ENCODE results near the gene SHANK3.
"Not testable (repeated sequence)": the region's sequence is repeated elsewhere in the genome, so short reads cannot be mapped to it uniquely, and the experiment has no call there.

SHANK3 gene

DNA sequence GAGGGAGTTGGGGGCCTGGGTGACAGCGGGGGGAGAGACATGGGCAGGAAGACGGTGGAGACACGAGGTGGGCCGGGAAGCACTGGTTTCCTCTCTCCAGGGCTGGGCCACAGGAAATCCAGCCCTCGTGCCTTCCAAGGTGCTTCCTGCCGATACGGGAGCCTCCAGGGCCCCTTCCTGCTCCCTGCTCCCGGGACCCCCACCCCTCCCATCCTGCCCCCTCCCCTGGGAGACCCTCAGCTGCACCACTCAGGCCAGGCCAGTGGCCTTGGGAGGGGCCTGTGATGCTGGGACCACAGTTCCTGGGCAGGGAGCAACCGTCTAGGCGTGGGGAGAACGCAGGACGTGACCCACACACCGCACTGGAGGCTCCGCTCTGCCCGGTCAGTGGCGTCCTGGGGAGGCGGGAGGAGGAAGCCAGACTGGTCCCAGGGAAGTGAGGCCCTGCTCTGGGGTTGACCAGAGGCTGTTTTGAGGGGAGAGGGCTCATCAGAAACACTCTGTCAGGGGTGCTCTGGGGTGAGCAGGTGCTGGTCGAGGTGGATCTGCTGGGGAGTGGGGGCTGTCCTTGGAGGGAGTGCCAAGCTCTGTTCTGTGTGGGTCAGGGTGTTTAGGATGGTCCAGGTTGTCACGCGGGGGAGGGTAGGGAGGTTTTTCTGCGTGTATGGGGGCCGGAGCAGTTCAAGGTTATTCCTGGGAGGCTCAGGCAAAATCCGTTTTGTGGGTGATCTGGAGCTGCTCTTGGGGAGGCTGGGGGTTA lies at the start of gene SHANK3:
TSS of gene SHANK3 (plus strand) at position 353 of the 760 bp plus-strand sequence.
- DNase-seq (ENCODE audit: low read depth in 2 of 2), result no peak

DNA sequence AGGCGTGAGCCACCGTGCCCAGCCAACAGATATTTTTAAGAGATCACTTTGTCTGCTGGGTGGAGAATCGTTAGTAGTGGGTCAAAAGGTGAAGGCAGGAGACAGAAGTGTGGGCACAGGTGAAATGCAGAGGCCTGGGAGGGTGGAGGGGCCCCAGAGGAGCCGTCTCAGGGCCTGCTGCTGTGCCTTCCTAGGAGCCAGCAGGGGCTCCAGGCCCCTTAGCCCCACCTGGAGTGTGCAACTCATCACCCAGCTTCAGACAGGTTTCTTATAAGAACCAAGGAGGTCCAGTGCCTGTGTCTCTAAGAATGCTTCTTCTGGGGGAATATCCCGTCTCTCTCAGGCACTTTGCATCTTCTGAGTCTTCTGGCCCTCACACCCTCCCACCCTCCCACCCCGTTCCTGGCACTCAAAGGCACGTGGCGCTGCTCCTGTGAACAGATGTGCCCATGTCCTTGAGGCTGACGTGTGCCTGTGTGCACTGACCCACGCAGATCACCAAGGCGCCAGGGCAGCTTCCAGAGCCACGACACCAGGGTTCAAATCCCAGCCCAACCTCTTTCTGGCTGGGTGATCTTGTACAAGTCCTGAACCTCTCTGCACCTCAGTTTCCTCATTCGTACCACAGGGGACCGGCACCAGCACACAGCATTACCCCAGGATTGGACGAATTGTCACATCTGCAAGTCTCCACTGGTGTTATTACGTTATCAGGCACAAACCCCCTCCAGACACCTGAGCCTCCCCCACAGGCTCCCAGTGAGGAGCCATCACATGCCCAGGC lies 48.1 kb upstream of the SHANK3 start:
- DNase-seq (ENCODE audit: low read depth in 2 of 2), result no peak

DNA sequence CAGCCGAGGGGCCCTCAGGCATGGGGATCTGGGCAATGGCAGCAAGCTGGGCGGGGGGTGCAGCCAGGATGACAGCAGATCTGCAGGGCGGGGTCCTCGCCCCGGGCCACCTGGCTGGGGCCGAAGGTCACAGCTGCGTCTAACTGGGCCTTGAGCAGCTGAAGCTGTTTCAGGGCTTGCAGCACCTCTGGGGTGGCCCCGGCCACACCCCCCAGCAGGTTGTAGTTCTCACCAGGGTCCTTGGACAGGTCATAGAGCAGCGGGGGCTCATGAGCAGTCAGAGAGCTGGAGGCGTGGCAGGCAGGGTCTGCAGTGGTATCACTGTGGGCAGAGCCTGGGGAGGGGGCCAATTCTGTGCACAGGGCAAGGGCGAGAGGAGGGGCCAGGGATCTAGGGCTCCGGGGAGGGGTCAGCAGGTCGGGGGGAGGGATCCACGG lies 47.5 kb upstream of the SHANK3 start:
- no peak for DNase-seq (ENCODE audit: low read depth in 2 of 2)

DNA sequence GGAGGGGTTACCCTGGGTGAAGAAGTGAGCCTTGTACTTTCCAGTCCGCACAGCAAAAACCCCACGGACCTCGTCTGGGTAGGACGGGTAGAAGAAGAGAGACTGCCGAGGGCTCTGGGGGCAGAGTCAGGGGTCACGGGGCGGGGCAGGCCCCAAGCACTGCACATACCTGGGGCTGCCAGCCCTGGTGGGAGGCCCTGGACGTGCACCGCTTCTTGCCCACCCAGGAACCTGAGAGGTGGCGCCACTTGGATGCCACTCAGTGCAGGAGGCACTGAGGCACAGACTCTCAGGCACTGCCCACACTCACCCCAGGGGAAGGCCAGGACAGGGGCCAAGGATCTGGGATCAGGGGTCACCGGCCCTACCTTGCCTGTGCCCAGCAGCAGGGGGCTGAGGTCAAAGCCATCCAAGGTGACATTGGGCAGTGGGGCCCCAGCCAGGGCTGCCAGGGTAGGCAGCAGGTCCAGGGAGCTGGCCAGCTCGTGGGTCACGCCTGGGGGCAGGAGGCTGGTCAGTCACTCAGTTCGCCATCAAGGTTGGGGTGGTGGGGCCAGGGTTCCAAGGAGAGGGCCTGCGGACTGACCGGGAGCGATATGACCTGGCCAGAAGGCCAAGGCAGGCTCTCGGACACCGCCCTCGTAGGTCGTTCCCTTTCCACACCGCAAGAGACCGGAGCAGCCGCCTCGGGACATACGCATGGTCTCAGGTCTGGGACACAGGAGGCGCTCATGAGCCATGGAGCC lies 46.9 kb upstream of the SHANK3 start:
- no peak for DNase-seq (ENCODE audit: low read depth in 2 of 2)

DNA sequence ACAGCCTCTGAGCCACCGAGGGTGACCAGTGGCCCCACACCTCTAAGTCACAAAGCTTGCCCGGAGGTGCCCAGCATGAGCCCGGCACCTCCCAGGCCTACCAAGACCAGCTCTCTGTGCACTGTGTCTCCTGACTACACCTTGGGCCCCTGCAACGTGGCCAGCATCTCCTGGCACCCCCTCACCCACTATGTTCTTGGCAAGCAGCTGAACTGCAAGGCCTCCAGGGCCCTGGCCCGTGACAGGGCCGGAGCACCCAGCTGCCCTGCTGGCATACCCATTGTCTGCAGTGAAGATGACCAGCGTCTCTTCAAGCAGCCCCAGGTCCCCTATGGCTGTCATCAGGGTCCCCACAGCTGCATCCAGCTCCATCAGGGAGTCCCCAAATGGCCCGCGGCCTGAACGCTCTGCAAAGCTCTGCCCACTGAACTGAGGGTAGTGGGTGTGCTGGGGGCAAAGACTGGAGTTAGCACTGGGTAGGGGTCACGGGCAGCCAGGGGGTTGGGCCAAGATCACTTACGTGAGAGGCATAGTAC lies 46.2 kb upstream of the SHANK3 start:
- DNase-seq (ENCODE audit: low read depth in 2 of 2), result no peak

DNA sequence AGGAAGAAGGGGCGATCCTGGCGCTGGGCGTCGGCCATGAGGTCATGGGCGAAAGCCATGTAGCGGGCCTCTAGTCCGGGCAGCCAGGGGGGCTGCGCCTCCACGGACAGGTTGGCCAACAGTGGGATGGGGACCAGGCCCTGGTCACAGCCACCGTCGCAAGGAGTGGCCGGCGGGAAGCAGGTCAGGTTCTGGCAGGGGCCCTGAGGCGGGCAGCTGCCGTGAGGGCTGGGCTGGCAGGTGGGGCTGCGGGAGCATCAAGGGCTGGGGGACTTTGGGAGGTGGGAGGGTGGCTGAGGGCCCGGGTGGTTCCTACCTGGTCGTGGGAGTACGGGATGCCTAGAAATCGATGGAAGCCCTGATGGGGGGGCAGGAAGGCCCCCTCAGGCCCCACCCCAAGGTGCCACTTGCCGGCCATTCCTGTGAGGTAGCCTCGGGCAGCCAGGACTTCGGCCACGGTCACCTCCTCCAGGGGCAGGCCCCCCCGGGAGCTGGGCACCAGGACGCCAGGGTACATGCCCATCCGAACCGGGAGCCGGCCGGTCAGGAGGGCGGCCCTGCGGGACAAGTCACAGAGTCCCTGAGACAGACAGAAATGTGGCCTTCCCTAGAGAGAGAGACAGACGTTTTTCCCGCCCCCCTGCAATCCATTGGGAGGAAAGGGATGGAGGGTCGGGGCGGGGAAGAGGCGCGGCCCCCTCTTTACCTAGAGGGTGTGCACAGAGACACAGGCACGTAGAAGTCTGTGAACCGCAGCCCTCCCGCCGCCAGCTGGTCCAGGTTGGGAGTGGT lies 45.6 kb upstream of the SHANK3 start:
- DNase-seq (ENCODE audit: low read depth in 2 of 2), result no peak

DNA sequence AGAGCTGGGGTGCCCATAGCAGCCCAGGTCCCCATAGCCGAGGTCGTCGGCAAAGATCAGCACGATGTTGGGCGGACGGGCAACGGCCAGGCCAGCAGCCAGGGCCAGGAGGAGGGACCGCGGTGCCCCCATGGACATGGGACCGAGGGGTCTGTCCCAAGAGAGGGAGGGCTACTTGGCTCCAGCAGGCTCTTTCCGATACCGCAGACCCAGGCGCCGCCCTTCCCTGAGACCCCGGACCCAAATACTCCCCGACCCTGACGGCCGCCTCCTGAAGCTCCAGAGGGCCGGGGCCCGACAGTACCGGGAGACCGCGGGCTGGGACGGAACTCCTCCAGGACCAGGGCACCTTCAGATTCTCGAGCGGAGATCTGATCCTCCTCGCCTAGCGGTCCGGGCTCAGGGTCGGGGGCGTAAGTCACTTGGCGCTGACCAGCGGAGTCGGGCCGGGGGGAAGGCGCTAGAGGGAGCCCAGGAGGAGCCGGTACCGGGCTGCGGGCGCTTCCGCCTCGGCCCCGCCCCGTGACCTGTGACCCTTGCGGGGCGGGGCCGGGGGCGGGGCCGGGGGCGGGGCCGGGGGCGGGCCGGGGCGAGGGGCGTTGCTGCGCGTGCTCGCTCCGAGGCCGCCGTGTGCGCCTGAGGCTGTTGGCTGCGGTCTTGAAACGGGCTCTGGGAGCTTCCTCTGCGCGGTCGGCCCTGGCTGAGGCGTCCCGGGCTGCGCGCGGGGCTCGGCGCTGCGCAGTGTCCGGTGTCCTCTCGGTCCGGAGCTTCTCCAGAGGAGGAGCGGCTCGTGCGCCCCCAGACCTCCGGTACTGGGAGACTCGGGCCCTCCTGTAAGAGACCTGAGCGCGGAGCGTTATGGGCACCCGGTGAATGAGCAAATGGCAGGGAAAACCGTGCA lies 44.7 kb upstream of the SHANK3 start, which contains the start of gene ARSA:
TSS of gene ARSA (minus strand) at position 511 of the 901 bp plus-strand sequence. CDS start at position 138, 373 bp downstream.
- peak; percentile 56 to 67 for DNase-seq (ENCODE audit: low read depth in 2 of 2)

DNA sequence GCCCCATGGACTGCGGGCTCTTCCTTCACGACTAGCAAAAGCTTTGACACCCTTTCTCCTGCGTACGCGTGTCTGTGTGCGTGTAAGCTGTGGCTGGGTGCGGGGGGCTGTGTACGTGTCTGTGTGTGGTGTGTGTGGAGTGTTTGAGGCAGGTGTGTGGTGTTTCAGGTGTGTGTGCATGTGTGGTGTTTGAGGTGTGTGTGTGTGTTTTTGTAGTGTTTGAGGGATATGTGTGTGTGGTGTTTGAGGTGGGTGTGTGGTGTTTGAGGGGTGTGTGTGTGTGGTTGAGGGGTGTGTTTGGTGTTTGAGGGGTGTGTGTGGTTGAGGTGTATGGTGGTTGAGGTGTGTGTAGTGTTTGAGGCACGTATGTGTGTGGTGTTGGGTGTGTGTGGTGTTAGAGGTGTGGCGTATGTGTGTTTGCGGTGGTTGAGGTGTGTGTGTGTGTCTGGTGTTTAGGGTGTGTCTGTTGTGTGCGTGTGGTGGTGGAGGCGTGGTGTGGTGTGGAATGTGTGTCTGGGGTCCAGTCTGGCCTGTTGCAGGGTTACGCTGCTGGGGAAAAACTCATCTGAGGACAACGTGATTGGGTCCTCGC lies 44.0 kb upstream of the SHANK3 start:
- no peak for DNase-seq (ENCODE audit: low read depth in 2 of 2)

DNA sequence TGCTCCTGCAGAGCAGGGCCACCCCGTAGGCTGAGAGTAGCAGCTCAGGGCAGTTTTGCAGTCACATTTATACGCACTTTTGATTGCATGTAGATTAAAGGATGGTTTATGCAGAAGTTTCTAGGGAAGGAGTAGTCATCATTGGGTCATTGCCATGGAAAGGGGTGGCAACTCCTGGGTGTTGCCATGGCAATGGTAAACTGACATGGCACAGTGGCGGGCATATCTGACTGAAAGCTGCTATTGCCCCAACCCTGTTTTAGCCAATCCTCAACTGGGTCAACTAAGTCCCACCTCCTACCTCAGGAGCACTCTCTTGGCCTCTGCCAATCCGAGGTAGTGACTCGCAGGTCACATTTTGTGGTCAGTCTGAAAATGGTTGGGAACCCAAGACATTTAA lies 42.2 kb upstream of the SHANK3 start:
- DNase-seq (ENCODE audit: low read depth in 2 of 2), result no peak

DNA sequence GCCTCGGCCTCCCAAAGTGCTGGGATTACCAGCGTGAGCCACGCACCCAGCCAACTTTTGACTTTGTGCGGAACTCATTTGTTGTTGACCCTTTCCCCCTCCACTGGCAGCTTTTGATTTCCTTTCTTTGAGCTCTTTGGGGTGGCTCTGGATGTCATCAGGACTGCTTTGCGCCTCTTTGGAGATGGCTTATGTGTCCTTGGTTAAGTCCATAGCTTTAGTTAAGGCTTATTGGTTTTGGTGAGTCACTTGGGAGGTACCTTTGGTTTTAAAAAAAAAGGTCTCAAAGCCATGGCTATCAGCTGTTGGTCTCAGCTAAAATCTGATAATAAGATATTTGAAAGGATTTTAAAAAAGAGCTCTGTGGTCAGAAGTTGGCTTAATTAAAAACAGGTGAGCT lies 39.5 kb upstream of the SHANK3 start:
- DNase-seq (ENCODE audit: low read depth in 2 of 2), result no peak

DNA sequence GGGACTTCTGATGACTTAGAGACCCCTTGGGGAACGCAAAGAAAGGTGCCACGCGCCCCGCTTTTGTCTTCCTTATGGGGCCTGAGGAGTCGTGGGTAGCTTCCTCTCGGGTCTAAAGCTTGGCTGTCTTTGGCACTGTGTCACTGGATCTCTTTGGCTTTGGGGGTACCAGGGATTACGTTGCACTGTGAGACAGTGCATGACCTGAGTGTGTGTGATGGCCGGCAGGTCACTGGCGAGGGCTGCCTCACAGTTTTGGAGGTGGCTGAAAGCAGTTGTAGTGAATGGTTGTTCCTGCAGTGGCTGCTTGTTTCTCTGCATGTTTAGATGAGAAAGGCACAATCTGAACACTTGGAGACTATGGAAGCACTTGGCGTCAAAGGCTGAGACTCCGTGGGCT lies 38.9 kb upstream of the SHANK3 start:
- DNase-seq (ENCODE audit: low read depth in 2 of 2), result no peak

DNA sequence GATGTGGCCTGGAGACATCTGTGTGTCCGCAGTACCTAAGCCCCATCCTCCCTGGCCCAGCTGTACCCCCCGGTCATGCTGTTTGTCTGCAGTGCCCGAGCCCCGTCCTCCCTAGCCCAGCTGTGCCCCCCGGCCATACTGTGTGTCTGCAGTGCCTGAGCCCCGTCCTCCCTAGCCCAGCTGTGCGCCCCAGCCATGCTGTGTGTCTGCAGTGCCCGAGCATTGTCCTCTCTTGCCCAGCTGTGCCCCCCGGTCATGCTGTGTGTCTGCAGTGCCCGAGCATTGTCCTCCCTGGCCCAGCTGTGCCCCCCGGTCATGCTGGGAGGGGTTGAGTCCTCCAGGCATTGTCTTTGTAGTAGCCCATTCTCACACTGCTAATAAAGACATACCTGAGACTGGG lies 37.0 kb upstream of the SHANK3 start:
- no peak for DNase-seq (ENCODE audit: low read depth in 2 of 2)

DNA sequence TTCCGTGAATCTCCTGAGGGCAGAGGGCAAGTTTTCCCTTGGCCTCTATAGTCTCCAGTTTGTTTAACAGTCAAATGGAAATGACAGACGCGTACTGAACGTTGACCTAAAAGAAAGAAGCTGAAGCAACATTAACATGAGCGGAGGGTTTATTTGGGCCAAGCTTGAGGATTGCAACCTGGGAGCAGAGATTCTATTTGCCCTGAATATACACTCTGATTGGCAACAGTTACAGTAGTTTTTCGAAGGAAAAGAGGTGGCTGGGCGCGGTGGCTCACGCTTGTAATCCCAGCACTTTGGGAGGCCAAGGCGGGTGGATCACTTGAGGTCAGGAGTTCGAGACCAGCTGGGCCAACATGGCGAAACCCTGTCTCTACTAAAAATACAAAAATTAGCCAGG lies 32.3 kb upstream of the SHANK3 start:
- not testable (repeated sequence) for DNase-seq (ENCODE audit: low read depth in 2 of 2)

DNA sequence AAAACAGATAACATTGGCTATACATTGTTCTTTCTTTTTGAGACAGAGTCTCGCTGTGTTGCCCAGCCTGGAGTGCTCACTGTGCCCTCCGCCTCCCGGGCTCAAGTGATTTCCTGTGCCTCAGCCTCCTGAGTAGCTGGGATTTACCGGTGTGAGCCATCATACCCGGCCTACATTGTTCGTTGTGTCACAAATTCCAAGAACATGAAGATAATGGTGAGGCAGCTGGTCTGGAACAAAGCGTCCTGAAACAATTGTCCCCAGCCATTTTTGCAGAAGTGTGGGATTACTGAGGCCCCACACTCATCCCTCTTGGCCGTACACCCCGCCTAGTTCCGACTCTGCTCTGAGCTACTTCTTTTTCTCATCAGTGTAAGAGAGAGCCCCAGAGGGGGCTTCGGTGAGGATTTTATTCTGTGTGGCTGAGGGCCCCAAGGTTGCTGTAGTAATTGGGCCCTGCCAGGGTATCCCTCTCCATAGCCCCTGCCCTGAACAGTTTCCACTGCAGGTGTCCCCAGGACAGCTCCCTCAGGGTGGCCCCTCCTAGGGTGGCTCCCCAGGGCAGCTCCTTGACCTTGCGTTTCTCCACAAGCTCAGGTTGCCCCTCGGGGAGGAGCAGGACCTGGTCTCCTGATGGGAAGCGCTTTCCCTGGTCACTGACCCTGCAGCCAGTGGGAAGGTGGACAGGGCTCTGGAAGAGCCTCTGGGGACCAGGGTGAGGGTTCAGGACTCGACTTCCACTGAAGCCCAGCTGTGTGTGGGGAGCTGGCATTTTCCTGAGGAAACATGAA lies 31.6 kb upstream of the SHANK3 start:
- no peak for DNase-seq (ENCODE audit: low read depth in 2 of 2)

DNA sequence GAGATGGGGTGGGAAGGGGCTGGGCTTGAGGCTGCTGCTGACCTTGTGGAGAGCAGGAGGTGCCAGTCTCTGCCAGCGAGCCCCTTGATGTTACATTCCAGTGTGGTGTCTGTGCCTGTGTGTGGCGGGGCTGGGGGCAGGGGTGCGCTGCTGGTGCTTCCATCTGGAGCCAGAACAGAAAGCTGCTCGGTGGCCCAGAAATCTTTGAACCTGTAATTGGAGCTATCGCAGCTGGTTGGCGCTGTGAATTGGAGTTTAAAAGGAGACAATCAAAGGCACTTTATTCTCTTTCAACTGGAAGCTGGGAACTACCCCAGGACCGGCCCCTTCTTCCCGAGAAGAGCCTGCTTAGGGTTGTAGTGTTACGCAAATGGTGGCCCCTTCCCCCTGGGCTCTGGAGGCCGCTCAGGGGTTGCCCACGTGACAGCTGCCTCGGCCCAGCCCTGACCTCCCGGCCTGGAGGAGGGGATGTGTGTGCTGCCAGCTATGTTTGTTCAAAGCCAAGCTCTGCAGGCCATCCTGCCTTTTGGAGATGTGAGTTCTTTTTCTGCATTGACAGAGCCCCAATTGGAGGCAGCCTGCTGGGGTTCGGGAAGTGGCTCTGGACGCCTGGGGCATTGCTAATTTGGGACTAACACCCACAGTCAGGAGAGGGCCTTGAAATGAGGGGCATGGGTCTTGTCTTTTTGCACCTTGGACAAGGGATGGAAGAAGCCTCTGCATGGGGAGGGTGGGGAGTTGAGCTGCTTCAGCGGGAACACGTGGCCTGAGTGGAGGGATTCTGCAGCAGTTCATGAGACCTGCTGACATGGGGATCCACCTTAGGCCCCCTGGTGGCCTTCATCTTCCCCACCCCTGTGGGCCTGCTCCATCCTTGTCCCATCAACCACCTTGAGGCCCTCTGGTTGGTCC lies 30.7 kb upstream of the SHANK3 start:
- no peak for DNase-seq (ENCODE audit: low read depth in 2 of 2)

DNA sequence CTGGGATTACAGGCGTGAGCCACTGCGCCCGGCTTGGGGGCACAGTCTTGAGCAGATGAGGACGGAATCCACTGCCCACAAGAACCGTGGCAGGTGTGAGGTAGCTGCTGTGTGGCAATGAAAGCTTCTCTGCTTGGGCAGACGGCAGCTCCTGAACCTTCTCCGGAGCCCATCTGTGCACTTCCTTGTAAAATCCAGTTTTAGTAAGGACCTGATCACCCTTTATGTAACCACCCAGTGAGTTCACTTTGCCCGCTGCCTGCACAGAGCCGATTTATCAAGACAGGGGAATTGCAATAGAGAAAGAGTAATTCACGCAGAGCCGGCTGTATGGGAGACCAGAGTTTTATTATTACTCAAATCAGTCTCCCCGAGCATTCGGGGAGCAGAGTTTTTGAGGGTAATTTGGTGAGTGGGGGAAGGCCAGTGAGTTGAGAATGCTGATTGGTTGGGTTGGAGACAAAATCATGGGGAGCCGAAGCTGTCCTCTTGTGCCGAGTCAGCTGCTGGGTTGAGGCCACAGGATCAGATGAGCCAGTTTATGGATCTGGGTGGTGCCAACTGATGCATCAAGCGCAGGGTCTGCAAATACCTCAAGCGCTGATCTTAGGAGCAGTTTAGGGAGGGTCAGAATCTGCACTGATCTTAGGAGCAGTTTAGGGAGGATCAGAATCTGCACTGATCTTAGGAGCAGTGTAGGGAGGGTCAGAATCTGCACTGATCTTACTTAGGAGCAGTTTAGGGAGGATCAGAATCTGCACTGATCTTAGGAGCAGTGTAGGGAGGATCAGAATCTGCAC lies 29.4 kb upstream of the SHANK3 start:
- not testable (repeated sequence) for DNase-seq (ENCODE audit: low read depth in 2 of 2)

DNA sequence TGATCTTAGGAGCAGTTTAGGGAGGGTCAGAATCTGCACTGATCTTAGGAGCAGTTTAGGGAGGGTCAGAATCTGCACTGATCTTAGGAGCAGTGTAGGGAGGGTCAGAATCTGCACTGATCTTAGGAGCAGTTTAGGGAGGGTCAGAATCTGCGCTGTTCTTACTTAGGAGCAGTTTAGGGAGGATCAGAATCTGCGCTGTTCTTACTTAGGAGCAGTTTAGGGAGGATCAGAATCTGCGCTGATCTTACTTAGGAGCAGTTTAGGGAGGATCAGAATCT lies 28.9 kb upstream of the SHANK3 start:
- DNase-seq (ENCODE audit: low read depth in 2 of 2), result not testable (repeated sequence)

Data from activated CD4-positive, alpha-beta T cell treated with anti-CD3 and anti-CD28 coated beads for 24 hours (primary cell).